ENCODE results near the gene SPTB.

SPTB gene

DNA sequence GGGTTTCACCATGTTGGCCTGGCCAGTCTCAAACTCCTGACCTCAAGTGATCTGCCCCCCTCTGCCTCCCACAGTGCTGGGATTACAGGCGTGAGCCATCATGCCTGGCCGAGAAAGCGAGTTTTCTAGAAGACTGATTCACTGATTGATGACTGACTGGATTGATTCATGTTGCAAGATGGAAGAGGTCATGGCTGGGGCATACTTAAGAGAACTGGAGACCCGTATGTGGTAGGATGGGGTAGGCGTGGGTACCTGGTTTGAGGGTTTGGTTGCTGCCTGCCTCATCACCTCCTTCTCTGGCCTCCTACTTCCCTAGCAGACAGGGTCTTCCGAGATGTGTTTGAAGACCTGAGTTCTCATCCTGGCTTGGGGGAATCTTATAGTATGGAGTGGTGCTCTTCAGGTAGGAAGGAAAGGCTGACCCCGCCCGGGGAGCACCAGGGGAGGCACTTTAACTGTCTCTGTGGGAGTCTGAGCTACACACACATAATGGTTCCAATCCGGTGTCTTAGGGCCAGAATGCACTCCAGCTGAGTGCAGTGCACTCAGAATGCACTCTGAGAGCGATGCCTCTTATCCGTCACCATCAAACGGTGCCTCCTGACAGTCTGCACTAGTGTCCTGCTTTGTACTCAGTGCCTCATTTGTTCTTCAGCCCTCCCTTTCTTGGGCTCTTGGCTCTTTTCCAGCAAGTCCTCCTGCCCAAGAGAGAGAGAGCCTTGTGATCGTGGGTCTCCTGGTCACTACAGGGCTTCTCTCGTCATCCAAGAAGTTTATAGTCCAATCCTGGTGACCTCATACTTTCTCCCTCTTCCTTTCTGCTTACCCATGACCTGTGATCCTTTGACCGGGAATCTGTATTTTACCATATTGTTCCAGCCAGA, 155.8 kb downstream of the SPTB start:
- peak; percentile 29 to 33 for DNase-seq

DNA sequence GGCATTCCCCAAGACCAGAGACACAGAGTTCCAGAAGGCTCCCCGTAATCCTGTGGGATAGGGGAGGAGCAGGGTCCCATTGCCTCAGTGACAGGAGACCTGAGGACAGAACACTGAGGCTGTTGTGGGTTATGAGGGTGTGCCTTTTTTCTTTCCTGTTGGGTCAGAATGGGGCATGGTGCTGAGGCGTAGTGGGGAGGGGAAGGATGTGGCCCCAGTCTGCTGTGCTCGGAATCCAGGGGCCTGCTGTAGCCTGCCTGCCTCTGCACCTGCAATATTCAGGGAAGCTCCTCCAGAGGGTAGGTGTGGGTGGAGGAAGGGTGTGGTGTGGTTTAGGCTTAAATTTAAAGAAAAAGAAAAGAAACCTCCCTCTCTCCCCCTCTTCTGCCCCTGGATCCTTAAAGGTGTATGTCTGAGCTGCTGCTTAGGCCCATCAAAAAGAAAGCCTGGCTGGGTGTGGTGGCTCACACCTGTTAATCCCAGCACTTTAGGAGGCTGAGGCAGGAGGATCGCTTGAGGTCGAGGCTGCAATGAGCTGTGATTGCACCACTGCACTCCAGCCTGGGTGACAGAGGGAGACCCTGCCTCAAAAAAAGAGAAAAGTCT, 156.8 kb downstream of the SPTB start:
- no peak for DNase-seq

DNA sequence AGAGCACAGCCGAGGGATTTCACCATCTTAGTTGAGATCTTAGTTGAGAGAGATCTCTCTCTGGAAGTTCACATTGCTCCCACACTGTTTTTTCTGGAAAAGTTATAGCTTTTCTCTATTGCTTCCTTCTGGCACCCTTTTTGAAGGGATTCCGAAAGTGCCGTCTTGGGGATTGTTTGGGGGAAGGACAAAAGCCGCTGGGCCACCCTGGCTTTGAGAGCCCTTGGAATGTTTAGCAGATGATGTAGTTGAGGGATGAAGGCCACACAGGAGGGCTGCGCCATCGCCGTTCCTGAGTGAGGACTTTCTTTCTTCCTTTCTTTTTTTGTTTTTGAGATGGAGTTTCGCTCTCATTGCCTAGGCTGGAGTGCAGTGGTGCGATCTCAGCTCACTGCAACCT, 157.8 kb downstream of the SPTB start:
- no peak for DNase-seq

DNA sequence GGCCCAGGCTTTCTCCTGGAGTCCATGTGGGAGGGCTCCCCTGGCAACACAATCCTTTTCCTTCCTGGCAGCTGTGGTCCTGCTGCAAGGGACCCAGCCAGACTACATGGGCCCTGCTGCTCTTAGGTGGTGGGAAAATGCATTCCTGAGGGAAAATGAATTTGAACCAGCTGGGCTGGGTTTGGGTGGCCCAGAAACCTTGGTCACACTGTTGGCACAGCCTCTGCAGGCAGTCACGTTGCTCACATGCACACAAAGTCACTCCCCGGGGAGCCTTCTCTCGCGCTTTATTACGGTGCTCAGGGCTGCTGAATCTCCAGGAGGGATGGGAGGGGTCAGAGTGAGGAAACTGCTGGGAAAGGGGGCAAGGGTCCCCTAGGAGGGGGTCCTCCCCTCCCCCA, 158.3 kb downstream of the SPTB start:
- DNase-seq = no peak

DNA sequence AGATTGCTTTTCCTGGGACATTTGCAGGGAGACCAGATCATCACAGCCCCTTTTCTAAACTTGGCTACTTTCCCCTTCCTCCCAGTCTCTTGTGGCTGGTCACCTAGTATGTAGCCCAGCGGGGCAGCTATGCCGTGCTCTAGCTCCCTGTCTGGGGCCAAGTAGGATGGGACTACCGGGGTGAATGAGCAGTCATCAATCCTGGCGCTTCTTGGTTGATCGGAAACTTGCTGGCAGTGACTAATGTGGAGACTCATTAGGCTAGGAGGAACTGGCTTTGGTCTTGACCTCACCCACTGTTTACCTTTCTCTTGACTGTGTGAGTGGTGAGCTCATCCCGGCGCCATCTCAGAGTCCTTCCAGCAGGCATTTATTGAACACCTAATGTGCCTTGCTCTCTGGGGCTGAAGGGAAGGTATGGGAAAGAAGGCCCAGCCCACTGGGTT, 159.6 kb downstream of the SPTB start:
- DNase-seq = no peak

DNA sequence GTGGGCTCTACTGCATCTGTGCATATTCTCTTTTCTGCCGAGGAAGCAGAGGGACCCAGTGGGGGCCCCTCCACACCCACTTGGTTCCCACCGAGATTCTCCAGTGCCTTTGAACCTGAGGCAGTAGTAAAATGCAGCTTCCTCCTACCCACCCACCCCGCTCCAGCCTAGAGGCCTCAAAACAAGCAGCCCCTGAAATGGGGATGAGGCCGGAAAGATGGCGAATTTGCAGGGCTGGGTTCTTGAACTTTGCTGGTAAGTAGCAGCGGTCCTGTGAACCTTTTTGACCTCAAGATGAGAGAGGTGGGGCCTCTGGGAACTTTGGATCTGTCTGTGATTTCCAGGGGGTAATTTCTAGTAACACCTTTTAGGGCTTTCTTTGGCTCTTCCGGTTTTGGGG, 160.1 kb downstream of the SPTB start:
- DNase-seq = no peak

DNA sequence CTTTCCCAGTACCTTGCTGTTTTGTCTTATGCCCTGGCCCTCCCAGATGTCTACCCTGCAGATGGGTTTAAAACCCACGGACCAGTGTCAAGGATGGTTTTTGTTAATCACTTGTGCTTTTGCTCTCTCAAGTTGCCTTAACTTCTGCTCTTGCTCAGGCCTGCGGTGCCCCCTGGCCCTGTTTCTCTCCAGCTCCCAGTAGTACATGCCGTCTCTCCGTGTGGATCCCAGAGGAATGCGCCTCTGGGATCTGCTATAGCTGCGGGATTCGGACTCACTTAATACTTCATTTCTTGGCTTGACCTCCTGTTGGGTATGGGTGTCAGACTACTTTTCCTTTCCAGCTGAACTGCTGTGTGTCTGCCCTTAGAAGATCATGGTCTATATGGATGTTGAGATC, 160.9 kb downstream of the SPTB start:
- no peak for DNase-seq

DNA sequence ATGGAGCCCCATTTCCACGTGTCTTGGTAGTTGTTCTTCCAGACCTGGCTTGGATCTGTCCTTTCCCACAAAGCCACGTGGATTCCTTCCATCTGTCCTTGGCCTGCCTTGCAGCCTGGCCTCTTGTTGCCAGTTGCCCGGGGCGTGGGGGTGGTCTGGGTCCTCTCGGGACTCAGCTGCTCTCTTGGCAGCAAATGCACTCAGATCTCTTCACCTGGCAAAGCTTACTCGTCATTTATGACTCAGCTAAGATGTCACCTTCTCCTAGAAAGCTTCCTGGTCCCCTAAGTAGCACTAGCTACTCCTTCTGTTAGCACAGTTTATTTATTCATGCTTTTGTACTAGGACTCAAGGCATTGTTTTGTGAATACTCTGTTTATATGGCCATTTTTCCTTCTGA, 161.8 kb downstream of the SPTB start:
- DNase-seq = no peak

DNA sequence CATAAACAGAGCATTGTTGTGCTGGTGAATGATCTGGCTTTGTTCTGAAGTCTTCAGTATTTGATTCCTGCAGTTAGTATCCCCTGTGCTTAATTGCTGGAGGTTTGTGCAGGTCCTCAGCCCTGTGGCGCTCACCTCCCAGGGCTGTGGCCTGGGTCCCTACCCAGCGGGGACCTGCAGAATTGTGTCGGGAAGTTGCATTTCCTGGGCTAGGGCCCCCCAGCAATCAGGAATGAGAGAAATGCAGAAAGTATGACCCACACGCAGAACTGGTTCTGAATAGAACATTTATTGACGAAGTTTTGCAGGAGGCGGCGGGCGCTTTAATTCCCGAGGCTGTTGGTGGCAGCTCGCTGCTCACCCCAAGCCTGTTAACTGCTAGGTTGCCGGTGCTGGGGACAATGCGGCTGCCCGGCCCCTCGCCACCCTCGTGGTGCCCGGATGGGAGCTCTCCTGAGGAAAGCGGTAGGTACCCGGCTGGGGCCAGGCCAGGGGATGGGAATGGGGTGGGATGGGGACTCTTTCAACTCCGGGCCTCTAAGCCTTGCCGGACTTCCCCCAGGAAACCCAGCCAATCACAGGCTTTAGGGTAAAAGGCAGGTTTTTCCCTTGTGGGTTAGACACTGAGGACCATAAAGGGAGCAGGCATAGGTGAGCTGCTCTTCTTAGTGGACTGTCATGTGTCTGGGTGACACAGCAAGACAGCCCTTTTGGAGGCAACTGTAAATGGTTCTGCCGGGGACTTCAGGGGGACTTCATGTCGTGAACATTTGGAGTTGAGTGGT, 163.9 kb downstream of the SPTB start:
- no peak for DNase-seq

DNA sequence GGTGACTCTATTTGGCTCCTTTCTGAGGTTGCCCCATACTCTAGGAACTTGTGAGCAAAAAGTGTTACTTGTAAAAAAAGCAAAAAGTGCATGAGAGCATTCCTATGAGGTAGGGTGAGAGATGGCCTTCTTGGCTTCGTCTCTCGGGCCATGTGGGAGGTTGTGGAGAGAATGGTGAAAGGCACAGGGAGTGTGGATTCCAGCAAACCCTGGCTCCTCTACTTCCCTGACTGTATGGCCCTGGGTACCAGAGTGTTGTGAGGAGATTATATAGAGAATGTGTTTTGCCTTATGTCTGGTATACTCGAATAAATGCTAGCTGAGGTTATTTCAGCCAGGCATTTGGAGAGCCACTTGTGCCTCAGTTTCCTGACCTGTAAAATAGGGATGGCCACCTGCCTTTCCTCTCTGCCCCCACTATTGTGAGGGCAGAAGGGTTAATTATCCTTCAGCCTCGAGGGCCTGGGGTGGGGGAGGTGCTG, 164.5 kb downstream of the SPTB start:
- DNase-seq = no peak

DNA sequence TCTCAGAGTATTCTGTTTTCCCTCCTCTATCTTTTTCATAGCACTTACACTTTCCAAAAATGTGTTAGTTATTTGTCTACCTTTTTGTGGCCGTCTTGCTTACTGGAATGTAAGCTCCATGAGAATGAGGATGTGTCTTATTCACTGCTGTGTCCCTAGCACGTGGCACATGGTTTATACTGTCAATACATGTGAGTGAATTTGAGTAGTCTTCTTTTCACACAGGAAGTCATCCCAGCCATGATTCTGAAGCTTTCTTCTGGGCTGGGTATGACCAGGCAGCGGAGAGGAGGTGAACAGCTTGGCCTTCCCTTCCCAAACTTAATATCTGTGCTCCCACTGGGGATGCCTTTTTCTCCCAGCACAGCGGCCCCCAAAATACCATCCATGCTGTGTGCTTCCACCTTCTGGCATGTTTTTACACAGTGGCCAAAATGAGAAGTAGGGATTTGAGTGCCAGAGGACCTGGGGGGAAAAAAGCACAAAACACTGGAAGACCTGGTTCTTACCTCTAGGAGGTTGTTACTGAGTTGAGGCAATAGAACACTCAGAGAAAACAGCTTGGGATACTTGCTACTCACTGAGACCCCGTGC, 165.2 kb downstream of the SPTB start:
- DNase-seq = no peak

DNA sequence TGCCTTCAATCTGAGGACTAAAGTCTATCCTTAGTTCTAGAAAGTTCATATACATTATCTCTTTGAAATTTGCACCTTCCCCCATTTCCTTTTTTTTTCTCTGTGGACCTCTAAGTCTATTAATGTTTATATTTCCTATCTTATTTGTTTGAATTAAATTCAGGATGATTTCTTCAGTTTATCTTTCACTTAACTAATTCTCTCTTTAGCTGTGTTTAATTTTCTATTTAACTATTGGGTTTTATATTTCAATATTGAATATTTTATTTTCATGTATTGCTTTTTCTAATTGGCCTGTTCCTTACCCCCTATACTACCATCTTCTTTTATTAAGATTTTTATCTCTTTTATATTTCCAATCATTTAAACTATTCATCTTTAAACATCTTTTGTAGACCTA, 166.0 kb downstream of the SPTB start:
- DNase-seq = no peak

DNA sequence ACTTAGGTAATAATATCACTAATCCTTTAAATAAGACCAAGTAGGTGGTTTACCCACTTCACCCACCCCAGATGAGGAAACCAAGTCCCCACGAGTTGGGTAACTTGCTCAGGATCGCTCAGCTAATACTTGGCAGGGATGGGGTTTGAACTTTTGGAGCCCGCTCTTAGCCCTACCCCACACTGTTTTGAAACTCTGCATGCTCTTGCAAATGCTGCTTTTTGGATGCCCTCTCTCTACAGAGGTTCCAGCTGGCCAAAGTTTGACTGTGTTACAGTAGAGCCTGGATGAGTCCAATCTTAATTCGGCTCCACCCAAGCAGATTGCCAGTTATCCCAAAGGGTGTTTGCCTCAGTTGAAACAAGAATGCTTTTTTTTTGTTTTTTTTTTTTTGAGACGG, 168.7 kb downstream of the SPTB start:
- DNase-seq = no peak

DNA sequence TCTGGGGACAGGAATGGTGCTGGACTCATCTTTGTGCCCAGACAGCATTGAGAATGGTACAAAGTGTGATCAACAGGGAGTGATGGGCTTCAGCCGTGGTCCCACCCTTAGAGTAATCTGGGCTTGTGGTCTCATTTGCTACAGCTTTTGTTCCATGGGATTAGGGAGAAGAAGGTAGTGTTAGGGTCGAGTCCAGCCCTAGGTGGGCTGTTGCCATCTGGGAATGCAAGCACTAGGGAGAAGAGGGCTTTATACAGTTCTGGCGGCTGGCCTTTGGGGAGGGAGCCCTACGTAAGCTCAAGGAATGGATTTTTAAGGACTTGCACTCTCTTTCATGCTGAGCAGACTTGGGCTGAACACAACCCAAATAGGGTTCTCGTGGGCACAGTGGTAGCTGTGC, 170.6 kb downstream of the SPTB start:
- no peak for DNase-seq

DNA sequence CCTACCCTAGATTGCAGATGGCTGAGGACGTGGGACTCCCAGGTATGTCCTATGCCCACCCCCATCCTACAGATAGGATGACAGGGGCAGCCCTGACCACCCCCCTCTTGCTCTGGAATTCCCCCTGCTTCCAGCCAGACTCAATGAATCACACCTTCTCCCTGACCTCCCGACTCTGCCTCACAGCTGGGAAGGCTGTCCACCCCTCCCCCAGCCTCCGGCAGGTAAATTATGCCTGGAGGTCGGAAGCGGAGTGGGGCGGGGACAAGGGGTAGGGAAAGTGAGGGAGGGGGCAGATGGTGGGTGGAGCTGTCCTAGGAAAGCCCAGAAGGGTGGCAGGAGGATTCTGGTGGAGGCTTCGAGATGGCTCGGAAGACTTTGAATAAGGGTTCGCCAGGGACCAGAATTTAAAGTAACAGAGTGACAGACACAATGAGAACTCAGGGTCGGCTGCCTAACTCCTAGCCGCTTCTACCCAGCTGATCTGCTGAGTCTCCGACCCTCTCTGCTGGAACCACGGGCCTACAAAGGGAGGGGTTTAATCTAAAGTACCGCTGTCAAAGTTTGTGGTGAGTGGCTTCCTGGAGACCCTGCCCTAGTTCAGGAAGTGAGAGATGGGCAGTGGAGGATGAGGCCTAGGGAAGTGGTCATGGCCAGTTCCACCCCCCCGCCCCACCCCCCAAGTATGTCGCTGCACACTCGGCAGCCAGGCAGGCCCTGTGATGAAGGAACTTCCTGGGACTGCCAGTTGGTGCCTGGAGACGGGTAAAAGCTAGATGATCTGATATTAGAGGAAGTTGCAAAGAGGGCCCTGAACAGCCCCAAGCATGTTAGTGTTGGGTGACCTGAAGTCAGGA, 171.3 kb downstream of the SPTB start:
- DNase-seq = peak; percentile 40 to 47

DNA sequence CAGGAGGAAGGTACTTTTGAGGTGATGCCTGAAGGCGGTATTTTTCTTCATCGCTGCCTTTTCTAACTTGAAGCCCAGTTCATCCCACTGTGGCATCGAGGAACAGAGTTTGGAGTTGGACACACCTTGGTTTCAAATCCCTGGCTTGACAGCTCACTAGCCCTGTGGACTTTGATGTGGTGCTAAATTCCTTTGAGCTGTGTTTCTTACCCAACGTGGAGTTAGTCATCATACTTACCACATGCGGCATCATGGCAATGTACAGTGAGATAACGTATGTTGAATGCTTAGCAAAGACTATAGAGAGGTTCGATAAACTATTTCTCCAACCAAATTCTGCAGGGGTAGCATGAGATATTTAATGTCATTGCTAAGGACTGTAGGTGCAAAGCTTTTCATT, 172.0 kb downstream of the SPTB start:
- DNase-seq = no peak

DNA sequence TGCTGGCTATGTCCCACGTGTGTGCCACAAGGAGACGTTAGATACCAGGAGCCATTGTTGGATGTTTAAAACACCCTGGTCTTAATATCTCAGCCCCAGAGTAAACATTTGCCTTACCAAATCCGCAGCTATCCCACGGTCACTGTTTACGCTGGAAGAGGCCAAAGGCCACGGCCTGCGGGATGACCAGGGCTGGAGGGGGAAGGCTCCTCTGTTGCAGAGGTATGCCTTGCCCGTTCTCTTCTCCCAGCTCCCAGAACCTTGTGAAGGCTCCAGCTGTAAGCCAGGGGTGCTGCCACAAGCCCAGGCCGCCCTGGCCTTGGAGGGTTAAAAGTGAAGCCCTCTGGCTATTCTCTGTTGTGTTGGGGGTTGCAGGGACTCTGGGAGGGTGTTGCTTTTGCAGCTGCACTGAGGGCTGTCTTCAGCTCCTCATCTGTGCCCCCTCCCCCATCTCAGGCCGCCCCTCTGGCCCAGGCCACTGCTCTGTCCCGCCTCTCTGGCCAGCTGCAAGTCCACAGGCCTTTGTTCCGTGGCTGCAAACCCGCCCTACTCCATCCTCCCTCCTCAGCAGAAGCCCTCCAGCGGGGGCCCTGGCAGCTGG, 173.0 kb downstream of the SPTB start:
- DNase-seq = no peak

DNA sequence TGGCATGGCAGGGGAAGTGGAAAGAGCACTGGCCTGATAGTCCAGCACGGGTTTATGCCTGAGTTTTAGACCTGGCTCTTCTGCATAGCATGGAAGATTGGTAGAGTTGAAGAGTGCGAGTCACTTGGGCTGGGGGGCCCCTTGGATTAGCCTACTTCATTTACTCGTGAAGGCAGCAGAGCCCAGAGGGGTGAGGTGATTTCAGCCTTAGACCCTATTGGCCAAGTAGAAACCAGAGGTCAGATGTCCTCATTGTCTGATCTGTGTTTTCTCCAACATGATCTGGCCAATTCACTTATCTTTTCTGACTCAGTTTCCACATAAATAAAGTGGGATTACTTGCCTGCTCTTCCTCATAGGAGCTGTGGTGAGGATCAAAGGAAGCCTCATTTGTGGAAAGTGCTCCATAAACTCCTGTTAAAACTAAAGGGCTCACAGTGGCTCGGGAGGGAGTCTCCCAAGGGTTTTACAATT, 173.6 kb downstream of the SPTB start:
- DNase-seq = no peak

DNA sequence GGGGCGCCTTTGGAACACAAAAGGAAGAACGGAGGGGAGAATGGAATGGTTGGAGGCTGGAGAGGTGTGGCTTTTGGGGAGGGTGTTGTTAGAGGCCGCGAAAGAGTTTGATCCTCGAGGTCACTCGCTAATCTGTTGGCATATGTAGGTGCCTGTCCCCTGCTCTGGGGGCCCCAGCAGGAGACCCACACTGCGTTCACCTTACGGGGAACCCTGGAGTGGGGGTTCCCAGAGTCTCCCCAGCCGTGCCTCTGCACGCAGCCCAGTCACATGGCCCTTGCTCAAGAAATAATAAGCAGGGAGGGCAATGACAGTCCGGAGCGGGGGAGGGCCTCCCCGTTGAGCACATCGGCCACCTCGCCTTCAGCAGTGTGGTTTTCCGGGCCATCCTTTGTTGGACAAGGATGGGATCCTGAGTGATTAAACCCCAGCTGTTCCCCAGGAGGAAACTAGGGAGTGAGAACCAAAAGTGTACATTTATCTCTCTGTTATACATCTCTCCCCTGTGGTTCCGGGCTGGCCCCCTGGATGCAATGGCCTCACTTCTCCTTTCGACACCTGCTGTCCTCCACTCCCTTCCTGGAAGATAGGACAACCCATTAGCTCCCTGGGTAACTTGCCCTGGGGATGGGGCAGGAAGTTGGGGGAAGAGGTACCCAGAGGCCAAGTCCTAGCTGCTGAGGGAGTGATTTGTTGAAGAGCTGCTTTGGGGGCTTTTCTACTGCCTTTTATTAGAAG, 174.2 kb downstream of the SPTB start:
- no peak for DNase-seq

DNA sequence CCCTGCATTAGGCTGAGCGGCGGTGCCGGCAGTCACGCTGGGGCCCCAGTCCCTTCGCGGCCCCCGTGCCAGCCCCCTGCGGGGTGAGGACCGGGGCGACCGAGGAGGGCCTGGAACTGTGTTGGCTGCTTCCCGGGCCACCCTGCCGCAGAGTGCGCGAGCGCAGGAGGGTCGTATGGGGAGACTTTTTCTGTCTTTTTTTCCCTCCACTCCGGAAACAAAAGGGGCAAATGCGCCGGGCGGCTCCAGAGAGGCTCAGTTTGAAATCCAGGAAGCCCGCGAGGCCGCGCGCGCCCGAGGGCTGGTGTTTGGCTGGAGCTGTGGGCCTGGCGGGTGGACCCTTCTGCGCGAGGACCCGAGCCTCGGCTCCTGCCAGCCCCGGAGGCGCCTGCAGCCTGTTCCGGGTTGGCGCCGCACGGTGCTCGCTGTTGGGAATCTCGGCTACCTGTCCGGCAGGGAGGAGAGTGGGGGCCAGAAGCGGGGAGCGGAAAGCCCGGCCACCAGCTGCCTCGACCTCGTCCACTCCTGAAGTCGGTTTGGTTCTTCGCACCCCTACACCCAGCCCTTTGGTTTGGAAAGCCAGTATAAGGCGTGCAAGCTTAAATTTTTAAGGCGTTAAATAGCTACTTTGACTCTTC, 174.8 kb downstream of the SPTB start:
- peak in 1 of 2 experiments; percentile 36 for DNase-seq
